Measurements from ENCODE around the gene DNAH2.

DNA sequence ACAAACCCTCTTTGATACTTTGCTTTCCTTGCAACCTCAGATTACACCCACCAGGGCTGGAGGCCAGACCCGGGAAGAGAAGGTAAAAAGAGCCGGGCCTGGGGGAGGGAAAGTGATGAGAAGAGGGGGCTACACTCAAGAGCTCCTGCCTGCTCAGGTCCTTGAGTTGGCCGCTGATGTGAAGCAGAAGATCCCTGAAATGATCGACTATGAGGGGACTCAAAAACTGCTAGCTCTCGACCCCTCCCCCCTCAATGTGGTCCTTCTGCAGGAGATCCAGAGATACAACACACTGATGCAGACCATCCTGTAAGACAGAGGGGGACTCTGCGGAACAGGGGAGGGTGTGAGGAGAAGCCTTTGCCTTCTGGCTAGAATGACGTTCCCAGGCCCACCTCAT, 113.7 kb downstream of the DNAH2 start:
- TF ChIP-seq, protein P1, sequence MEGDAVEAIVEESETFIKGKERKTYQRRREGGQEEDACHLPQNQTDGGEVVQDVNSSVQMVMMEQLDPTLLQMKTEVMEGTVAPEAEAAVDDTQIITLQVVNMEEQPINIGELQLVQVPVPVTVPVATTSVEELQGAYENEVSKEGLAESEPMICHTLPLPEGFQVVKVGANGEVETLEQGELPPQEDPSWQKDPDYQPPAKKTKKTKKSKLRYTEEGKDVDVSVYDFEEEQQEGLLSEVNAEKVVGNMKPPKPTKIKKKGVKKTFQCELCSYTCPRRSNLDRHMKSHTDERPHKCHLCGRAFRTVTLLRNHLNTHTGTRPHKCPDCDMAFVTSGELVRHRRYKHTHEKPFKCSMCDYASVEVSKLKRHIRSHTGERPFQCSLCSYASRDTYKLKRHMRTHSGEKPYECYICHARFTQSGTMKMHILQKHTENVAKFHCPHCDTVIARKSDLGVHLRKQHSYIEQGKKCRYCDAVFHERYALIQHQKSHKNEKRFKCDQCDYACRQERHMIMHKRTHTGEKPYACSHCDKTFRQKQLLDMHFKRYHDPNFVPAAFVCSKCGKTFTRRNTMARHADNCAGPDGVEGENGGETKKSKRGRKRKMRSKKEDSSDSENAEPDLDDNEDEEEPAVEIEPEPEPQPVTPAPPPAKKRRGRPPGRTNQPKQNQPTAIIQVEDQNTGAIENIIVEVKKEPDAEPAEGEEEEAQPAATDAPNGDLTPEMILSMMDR (IDR thresholded peaks at IDR 0.05; ENCODE audit: low read length), result no peak
- TF ChIP-seq EZH2 (IDR thresholded peaks at IDR 0.05; ENCODE audit: borderline replicate concordance, low read length), result no peak
